Measurements from ENCODE around the gene TBX3.

Gene TBX3

DNA sequence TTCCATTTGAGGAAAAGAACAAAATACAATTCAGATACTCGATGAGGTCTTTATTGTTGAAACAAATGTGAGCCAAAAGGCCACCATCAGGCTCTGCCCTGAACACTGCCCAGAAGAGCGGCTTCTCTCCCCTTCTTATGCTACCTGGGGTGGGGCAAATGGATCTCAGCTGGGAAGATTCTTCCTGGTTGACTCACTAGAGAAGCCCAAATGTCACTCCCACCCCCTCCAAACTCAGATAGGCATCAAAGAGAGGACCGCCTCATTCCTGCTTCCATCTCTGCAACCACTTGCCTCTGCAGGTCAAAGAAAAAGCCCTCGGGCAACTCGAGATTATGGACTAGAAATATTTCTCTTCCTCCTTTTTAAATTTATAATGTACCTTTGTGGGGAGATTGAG is 55.8 kb downstream of the TBX3 start:
- no peak for DNase-seq (ENCODE audit: low read depth)
- TF ChIP-seq, protein P1, sequence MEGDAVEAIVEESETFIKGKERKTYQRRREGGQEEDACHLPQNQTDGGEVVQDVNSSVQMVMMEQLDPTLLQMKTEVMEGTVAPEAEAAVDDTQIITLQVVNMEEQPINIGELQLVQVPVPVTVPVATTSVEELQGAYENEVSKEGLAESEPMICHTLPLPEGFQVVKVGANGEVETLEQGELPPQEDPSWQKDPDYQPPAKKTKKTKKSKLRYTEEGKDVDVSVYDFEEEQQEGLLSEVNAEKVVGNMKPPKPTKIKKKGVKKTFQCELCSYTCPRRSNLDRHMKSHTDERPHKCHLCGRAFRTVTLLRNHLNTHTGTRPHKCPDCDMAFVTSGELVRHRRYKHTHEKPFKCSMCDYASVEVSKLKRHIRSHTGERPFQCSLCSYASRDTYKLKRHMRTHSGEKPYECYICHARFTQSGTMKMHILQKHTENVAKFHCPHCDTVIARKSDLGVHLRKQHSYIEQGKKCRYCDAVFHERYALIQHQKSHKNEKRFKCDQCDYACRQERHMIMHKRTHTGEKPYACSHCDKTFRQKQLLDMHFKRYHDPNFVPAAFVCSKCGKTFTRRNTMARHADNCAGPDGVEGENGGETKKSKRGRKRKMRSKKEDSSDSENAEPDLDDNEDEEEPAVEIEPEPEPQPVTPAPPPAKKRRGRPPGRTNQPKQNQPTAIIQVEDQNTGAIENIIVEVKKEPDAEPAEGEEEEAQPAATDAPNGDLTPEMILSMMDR (IDR thresholded peaks at IDR 0.05; ENCODE audit: low read length, missing control alignments): no peak
- no peak overlapping the region for H3K4me3 ChIP-seq (replicated peaks; ENCODE audit: low read depth, low read length)

DNA sequence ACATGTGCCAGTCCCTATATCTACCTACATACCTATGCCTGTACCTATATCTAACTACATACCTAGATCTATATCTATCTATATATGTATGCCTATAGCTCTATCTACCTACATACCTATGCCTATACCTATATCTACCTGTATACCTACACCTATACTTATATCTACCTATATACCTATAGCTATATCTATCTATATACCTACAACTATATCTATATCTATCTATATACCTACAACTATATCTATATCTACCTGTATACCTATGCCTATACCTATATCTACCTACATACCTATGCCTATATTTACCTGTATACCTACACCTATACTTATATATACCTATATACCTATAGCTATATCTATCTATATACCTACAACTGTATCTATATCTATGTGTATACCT is 56.6 kb downstream of the TBX3 start:
- H3K4me3 ChIP-seq (replicated peaks; ENCODE audit: low read depth, low read length): no peak overlapping the region
- TF ChIP-seq, protein P1 (IDR thresholded peaks at IDR 0.05; ENCODE audit: low read length, missing control alignments): no peak
- no peak for DNase-seq (ENCODE audit: low read depth)

GRCh38 chr12:114625294-114625851 is 58.6 kb downstream of the TBX3 start:
- peak; percentile 75 for DNase-seq (ENCODE audit: low read depth)
- TF ChIP-seq, protein P1 (IDR thresholded peaks at IDR 0.05; ENCODE audit: low read length, missing control alignments): peak; percentile 93

GRCh38 chr12:114623737-114624136 is 60.2 kb downstream of the TBX3 start:
- no peak for DNase-seq (ENCODE audit: low read depth)
- TF ChIP-seq, protein P1 (IDR thresholded peaks at IDR 0.05; ENCODE audit: low read length, missing control alignments): no peak
- no peak overlapping the region for H3K4me3 ChIP-seq (replicated peaks; ENCODE audit: low read depth, low read length)

More at GRCh38 chr12:114625294-114625851, 58.6 kb downstream of the TBX3 start:
- H3K4me3 ChIP-seq (replicated peaks; ENCODE audit: low read depth, low read length): no peak overlapping the region

Data from fibroblast of pulmonary artery (primary cell).